T-helper 1 cell (primary cell): ENCODE data around the gene MAFG.
A peak's percentile ranks its signal among the peaks of the same experiment; 100 is the strongest.

Experiments used
- DNase-seq, 5 donors: peaks; one replicate each; pipeline ENCODE4 v3.0.0-alpha.2; 2012 to 2020

Gene MAFG

DNA sequence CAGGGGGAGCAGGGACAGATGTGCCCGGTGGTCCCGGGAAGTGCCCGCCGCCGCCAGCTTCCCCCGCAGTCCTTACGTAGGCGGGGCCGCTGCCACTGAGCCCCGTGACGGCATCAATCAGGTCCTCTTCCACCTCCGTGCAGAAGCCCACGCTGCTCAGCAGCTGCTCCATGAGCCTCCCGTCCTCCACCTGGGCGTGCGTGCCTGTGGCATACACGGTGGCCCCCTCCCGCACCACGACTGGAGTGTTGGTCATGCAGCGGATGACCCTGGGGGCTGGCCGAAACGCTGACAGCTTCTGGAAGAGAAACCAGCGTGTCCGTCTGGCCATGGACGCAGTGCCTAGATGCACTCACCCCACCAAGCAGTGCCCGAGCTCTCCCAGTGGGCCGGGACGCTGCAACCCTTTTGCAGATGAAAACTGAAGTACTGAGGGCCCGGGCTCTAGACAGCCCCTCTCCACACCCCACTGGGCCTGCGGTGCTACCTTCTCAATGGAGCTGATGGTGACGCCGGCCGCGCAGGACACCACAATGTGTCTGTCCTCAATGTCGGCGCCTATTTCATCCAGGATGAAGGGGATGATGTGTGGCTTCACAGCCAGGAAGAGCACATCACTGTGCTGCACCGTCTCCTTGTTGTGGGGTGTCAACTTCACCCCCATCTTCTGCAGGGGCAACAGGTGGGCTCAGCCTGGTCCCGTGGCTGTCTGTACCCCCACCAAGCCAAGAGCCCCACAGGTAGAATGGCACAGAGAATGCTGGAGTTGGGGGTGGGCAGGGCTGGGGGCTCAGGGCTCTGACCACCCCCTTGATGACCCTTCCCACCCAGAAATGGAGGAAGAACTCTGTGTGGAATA is 7.5 kb upstream of the MAFG start:
- no peak for DNase-seq

DNA sequence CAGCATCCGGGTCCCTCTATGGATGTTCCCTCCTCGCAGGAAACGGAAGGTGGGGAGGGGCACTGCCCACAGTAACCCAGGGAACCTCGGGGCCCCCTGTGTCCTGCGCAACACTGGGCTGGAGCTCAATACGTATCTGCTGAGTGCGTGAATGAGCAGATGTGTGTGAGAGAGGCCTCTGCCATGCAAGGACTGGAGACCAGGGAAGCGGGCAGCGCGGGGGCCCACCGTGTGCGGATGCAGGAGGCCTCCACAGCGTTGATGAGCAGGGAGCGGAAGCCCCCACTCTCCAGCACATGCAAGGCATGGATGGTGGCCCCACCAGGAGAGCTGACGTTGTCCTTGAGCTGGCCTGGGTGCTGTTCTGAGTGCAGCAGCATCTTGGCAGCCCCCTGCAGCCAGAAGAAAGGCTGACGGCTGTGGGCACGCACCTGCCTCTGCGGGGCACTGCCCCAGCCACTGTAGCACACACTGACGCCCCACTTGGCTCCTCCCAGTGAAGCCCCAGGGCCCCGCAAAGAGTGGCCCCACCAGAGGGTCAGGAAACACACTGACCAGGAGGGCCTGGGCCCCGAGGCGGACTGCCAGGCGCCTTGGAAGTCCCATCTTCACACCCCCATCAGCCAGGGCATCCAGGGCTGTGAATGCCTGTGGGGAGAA is 6.7 kb upstream of the MAFG start:
- no peak for DNase-seq

DNA sequence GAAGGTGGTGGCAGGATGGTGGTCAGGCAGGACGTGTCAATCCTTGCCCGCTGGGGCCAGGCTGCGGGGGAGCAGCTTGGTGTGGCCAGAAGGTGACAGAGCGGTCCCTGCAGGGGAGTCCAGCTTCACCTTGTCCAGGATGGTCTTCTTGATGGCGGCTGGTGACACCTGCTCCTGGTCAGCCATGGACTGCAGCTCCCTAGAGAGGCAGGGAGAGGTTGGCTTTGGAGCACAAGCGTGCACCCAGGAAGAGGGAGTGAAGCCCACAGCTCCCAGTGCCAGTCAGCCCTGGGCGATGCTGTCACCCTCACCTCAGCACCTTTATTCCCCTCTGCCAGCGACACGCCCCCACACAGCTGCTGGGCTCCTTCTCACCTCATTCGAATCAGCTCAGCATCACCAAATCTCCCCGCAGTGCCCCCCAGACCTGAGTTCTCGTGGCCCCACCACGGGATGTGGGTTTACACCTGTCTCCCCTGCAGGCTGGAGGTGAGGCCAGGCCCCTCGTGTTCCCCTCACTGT is 5.7 kb upstream of the MAFG start:
- no peak for DNase-seq

DNA sequence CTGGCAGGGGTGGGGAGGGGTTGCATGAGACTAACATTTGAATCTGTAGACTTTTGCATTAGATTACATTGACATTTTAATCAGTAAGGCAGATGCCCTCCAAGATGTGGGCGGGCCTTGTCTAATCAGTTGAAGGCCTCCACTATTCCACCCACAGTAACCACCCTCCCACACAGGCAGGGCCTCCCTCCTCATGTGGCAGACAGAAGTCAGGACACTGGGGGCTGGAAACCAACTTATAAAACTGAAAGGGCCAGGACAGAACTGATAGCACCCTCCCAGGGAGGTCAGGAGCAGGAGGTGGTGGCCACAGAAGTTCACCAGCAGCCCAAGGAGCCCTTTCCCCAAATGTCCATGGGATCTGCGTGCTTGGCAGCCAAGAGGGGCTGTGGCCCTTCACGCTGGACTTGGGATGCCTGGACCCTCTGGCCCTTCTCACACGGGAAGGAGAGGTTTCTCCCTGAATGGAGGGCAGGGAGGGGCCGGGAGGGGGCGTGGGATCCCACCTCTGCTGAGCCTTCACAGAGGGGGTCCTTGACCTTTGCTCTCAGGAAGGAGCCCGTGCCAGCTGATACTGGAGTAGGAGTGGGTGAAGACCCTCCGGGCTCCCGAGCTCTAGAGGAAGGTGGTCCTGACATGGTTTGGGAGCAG is 4.9 kb upstream of the MAFG start:
- no peak for DNase-seq

GRCh38 chr17:81931557-81932332 is 4.2 kb upstream of the MAFG start:
- DNase-seq, result no peak

- DNase-seq, result no peak
These were observed 3.6 kb upstream of the MAFG start for GRCh38 chr17:81931189-81931556.

DNA sequence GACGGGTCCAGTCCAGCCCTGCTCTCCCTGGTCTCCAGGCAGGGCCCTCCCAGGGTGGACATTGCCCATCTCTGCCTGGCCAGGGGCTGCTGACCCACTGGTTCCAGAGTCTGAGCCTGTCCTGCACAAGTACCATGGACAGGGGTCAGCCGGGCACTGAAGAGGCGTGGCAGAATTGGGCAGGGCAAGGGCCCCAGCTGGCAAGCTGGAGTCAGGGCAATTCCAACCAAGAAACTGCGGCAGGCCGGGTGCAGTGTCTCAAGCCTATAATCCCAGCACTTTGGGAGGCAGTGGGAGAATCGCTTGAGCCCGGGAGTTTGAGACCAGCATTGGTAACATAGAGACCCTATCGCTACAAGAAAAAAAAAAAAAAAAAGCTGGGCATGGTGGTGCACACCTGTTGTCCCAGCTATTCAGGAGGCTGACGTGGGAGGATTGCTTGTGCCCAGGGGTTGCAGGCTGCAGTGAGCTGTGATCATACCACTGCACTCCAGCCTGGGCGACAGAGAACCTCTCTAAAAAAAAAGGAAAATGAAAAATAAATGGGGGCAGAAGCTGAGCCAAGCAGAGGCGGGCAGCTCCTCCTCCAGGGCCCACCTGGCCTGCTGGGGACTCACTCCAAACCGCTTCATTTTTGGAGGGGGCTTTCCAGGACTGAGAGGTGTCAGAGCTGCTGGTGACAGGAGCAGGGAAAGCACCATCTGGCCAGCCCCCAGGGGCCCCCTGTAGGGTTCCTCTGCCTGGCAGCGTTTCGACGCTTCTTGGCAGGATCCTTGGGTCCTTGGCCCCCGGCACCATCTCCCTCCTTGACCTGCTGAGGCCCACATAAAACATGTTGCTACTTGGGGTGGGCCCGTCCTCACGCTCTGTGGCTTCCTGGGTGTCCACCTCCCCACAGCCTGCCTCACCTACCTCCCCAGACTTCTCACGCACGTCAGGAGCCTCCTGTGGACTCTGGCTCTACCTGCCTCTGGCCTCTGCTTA is 2.9 kb upstream of the MAFG start:
- DNase-seq, result no peak

DNA sequence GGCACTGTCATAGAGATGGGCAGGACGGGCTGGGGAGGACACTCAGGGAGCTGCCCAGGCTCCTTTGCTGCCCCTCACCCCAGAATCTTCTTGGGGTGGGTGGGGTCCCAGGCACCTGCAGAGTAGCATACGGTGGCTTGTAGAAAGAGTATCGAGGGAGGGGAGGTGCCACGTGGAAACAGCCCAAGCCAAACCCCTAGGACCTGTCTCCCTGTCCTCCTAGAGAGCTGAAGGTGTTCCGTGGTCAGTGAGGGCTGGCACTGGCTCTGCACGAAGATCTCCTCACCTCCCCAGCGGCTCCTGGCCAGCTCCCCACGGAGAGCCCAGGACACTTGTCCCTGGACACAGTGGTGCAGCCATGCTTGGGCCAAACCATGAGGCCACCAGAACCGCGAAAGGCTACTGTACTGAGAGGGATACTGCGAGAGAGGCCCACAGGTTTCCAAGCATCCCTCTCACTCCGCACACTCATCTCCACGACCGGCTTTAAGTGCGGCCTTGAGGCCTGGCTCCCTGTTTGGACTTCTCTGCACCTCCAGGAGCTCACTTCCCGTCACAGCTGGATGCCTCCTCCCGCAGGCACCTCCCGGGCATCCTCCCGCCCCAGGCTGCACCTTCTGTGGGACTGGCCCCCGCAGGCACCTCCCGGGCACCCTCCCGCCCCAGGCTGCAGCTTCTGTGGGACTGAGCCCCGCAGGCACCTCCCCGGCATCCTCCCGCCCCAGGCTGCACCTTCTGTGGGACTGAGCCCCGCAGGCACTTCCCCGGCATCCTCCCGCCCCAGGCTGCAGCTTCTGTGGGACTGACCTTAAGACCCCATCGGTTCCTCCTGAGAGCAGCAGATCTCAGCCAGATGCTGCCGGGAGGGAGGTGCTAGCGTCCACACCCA is 2.0 kb upstream of the MAFG start:
- no peak for DNase-seq

GRCh38 chr17:81928544-81929252 is 1.2 kb upstream of the MAFG start:
- no peak for DNase-seq

DNA sequence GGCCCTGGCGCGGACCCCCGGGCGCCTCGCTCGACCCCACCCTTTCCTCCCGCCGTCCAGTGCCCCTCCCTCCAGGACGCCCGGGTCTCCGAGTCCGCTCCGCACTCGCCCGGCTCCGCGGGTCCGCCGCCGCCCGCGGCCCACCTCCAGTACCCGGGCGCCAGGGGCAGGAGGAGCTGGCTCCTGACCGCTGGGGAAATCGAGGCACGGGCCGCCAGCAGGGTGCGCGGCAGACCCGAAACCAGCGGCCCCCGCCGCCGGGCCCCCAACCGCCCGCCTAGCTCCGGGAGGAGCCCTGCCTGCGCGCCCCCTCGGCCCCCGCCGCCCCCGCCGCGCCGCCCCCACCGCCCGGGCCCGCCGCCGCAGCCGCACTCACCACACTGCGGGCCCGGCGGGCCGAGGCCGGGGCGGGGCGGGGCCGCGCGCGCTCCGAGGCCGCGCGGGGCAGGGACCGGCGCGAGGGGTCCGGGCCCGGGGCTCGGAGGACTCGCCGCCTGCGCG is 333 bp downstream of the MAFG start:
- DNase-seq, result no peak

- DNase-seq, result peak in 3 of 5 donors; percentile 39 to 60 (median 40)
These were observed 934 bp downstream of the MAFG start for GRCh38 chr17:81926451-81927151.

DNA sequence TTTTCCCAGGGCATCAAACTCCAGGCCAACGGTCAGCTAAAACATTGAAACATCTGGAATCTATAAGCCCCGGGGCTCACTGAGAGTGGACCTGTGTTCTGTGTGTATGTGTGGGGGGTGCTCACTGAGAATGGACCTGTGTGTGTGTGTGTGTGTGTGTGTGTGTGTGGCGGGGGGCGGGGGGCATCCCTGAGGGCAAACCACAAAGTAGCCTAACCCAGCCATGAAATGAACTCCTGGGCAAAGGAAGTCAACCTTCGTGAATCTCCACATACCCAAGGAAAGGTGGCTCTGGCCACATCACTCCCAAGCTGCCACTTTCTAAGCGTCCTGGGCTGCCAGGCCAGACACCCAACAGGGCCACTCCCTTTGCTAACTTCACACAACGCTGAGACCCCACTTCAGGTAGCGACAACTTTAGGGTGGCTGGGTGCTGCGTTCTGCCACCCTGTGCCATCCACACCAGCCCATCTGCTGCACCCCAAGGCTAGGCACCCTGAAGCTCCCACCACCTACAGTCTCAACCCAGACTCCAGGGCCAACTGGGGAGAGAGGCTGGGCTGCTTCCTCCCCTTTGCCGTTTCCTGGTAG is 1.6 kb downstream of the MAFG start:
- DNase-seq, result no peak

GRCh38 chr17:81924557-81925532 is 2.7 kb downstream of the MAFG start:
- peak in 1 of 5 donors; percentile 62 for DNase-seq

DNA sequence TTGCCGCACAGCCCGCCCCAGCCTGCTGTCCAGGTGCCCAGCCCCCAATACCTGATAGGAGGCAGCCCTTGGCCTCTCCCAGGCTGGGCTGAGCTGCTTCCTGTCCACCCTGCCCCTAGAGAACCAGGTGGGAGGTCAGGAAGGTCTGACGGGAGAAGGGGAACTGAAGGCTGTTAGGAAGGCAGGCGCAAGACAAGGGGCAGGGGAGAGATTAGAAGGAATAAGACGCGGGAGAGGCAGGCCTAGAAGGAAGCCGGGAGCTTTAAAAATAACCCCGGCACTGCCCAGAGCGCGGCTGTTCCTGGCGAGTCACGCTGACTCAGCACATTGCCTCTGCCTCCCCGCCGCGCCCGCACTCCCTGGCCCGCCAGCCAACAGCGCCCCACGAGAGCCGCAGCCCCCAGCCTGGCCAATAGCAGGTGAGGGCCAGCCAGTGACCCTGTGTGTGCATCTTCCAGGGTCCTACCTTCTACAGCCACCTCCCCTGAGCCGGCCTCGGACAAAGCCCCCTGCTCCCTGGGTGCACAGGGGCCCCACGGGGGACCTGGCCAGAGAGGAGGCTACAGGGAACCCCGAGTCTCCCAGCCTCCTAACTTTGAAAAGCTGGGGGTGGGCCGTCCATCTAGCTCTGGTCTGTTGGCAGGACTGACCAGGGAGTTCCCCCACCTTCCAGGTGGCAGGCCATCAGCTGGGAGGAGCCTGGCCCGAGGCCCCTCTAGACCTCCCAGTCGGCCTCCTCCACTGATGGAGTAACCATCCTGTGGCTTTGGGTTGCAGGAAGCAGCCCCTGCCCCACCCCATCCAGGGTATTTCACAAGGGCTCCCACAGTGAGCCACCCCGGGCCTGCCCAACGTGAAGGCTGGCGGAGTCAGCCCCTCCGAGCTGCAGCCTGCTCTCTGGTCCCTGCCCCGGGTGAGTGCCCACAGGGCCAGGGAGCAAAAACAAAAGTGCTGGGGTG is 4.0 kb downstream of the MAFG start:
- DNase-seq, result no peak

- no peak for DNase-seq
These were observed 4.8 kb downstream of the MAFG start for GRCh38 chr17:81922566-81923301.
